HEK293 (cell line): ENCODE measurements around the gene ABLIM2.
A peak's percentile ranks its signal among the peaks of the same experiment; 100 is the strongest.

Experiments used
- CTCF ChIA-PET: fragments of 350-600 bp; formaldehyde crosslinking; extraction: SDS; loops from one replicate; lab custom pipeline; 2021; ENCODE audit warnings: antibody characterized with exemption; lab: Yijun Ruan, JAX
- POLR2A ChIA-PET: fragments of 300-600 bp; formaldehyde crosslinking; extraction: SDS; loops from one replicate; lab custom pipeline; 2020; ENCODE audit warnings: antibody characterized with exemption, inconsistent platforms; lab: Yijun Ruan, JAX
- H3K27ac ChIP-seq: fragments of 200-500 bp; sonication (Bioruptor generic); 2 replicates; pipeline ENCODE4 v1.5.1; 2014; ENCODE audit warnings: low read depth, low read length, control low read depth, inconsistent platforms; ENCODE audit errors: extremely low read depth
- H3K36me3 ChIP-seq, 2 experiments: fragments of 200-500 bp in 1 of 2; sonication (Bioruptor generic) in 1 of 2; 1 replicate in 1 of 2; 2 replicates in 1 of 2; pipeline ENCODE4 v1.5.1; 2014 to 2017; ENCODE audit warnings: inconsistent platforms in 2 of 2, low read length in 2 of 2; ENCODE audit not compliant: control insufficient read depth in 2 of 2, insufficient read depth in 1 of 2
- H3K4me1 ChIP-seq: fragments of 200-500 bp; sonication (Bioruptor generic); 2 replicates; pipeline ENCODE4 v1.5.1; 2014; ENCODE audit warnings: mild to moderate bottlenecking, low read length, inconsistent platforms; ENCODE audit not compliant: control insufficient read depth, insufficient read depth
- H3K4me3 ChIP-seq: 2 replicates; pipeline ENCODE4 v1.5.1; 2011; ENCODE audit warnings: low read depth, mild to moderate bottlenecking, control low read depth, low read length, moderate library complexity
- H3K9me3 ChIP-seq: fragments of 200-500 bp; sonication (Bioruptor generic); 2 replicates; pipeline ENCODE4 v1.5.1; 2014; ENCODE audit warnings: low read depth, low read length, inconsistent platforms; ENCODE audit not compliant: control insufficient read depth, insufficient read depth
- BCL11B ChIP-seq: fragments of 450-650 bp; formaldehyde crosslinking; IDR thresholded peaks from 2 replicates; pipeline ENCODE4 v1.5.1; 2016; ENCODE audit warnings: low read depth, missing biosample characterization, missing genetic modification characterization
- IKZF3 ChIP-seq: fragments of 450-650 bp; IDR thresholded peaks from 2 replicates; pipeline ENCODE4 v1.5.0; 2018; ENCODE audit warnings: missing biosample characterization, mild to moderate bottlenecking, missing genetic modification characterization, moderate library complexity
- KLF10 ChIP-seq: fragments of 450-650 bp; IDR thresholded peaks from 2 replicates; pipeline ENCODE4 v1.5.1; 2018; ENCODE audit warnings: missing biosample characterization, mild to moderate bottlenecking, missing genetic modification characterization
- KLF7 ChIP-seq: fragments of 450-650 bp; formaldehyde crosslinking; IDR thresholded peaks from 2 replicates; pipeline ENCODE4 v1.5.1; 2016; ENCODE audit warnings: missing biosample characterization, missing genetic modification characterization, borderline replicate concordance
- KLF9 ChIP-seq: fragments of 450-650 bp; formaldehyde crosslinking; IDR thresholded peaks from 2 replicates; pipeline ENCODE4 v1.5.1; 2016; ENCODE audit warnings: missing biosample characterization, missing genetic modification characterization, low read depth
- OVOL3 ChIP-seq: fragments of 450-650 bp; formaldehyde crosslinking; IDR thresholded peaks from 2 replicates; pipeline ENCODE4 v1.5.1; 2016; ENCODE audit warnings: missing biosample characterization, missing genetic modification characterization
- TRIM28 ChIP-seq: IDR thresholded peaks from 2 replicates; pipeline ENCODE4 v1.6.1; 2011; ENCODE audit warnings: low read length, control low read depth, borderline replicate concordance
- ZBTB17 ChIP-seq: fragments of 450-650 bp; formaldehyde crosslinking; IDR thresholded peaks from 2 replicates; pipeline ENCODE4 v1.5.1; 2016; ENCODE audit warnings: missing biosample characterization, missing genetic modification characterization
- ZBTB7A ChIP-seq: fragments of 450-650 bp; formaldehyde crosslinking; IDR thresholded peaks from 2 replicates; pipeline ENCODE4 v1.5.1; 2016; ENCODE audit warnings: low read depth, missing biosample characterization, missing genetic modification characterization
- ZFP3 ChIP-seq: fragments of 450-650 bp; formaldehyde crosslinking; IDR thresholded peaks from 2 replicates; pipeline ENCODE4 v1.5.1; 2016; ENCODE audit warnings: low read depth, missing biosample characterization, missing genetic modification characterization
- ZFP41 ChIP-seq: fragments of 450-650 bp; formaldehyde crosslinking; IDR thresholded peaks from 2 replicates; pipeline ENCODE4 v1.5.1; 2016; ENCODE audit warnings: missing biosample characterization, missing genetic modification characterization, borderline replicate concordance
- ZNF10 ChIP-seq: fragments of 450-650 bp; formaldehyde crosslinking; IDR thresholded peaks from 2 replicates; pipeline ENCODE4 v1.5.1; 2017; ENCODE audit warnings: missing biosample characterization, missing genetic modification characterization
- ZNF121 ChIP-seq: fragments of 450-650 bp; formaldehyde crosslinking; IDR thresholded peaks from 2 replicates; pipeline ENCODE4 v1.5.1; 2016; ENCODE audit warnings: missing biosample characterization, missing genetic modification characterization
- ZNF16 ChIP-seq: fragments of 450-650 bp; formaldehyde crosslinking; IDR thresholded peaks from 2 replicates; pipeline ENCODE4 v1.5.1; 2016; ENCODE audit warnings: low read depth, missing biosample characterization, missing genetic modification characterization
- ZNF175 ChIP-seq: fragments of 450-650 bp; formaldehyde crosslinking; IDR thresholded peaks from 2 replicates; pipeline ENCODE4 v1.5.1; 2016; ENCODE audit warnings: missing biosample characterization, missing genetic modification characterization
- ZNF211 ChIP-seq: fragments of 450-650 bp; formaldehyde crosslinking; IDR thresholded peaks from 2 replicates; pipeline ENCODE4 v1.5.1; 2016; ENCODE audit warnings: low read depth, missing biosample characterization, missing genetic modification characterization
- ZNF274 ChIP-seq, 2 experiments: fragments of 200-500 bp in 1 of 2; fragments of 450-650 bp in 1 of 2; sonication (Bioruptor generic) in 1 of 2; formaldehyde crosslinking in 1 of 2; IDR thresholded peaks; 2 replicates each; pipeline versions ENCODE4 v1.5.1 to v1.6.1; 2014 to 2016; ENCODE audit warnings: borderline replicate concordance in 1 of 2, inconsistent platforms in 1 of 2, low read length in 1 of 2, missing biosample characterization in 1 of 2, missing genetic modification characterization in 1 of 2
- ZNF366 ChIP-seq: fragments of 450-650 bp; formaldehyde crosslinking; conservative IDR thresholded peaks from 2 replicates; pipeline ENCODE4 v1.5.1; 2016; ENCODE audit warnings: missing biosample characterization, missing genetic modification characterization
- ZNF404 ChIP-seq: fragments of 450-650 bp; formaldehyde crosslinking; IDR thresholded peaks from 2 replicates; pipeline ENCODE4 v1.5.1; 2017; ENCODE audit warnings: missing biosample characterization, missing genetic modification characterization
- ZNF768 ChIP-seq: fragments of 450-650 bp; formaldehyde crosslinking; IDR thresholded peaks from 2 replicates; pipeline ENCODE4 v1.5.1; 2018; ENCODE audit warnings: missing biosample characterization, mild to moderate bottlenecking, missing genetic modification characterization
- ZNF791 ChIP-seq: fragments of 450-650 bp; formaldehyde crosslinking; IDR thresholded peaks from 2 replicates; pipeline ENCODE4 v1.5.1; 2016; ENCODE audit warnings: missing biosample characterization, missing genetic modification characterization
- ZNF843 ChIP-seq: fragments of 450-650 bp; formaldehyde crosslinking; IDR thresholded peaks from 2 replicates; pipeline ENCODE4 v1.5.1; 2016; ENCODE audit warnings: missing biosample characterization, missing genetic modification characterization
- TF ChIP-seq, protein P1 (sequence below): fragments of 450-650 bp; formaldehyde crosslinking; IDR thresholded peaks from 2 replicates; pipeline ENCODE4 v1.5.1; 2016; ENCODE audit warnings: missing biosample characterization, missing genetic modification characterization
- TF ChIP-seq, protein P2 (sequence below): fragments of 450-650 bp; formaldehyde crosslinking; IDR thresholded peaks from 2 replicates; pipeline ENCODE4 v1.5.1; 2016; ENCODE audit warnings: missing biosample characterization, missing genetic modification characterization, low read depth
- TF ChIP-seq, protein P3 (sequence below): fragments of 450-650 bp; formaldehyde crosslinking; IDR thresholded peaks from 2 replicates; pipeline ENCODE4 v1.5.1; 2016; ENCODE audit warnings: missing biosample characterization, missing genetic modification characterization

Gene ABLIM2

DNA sequence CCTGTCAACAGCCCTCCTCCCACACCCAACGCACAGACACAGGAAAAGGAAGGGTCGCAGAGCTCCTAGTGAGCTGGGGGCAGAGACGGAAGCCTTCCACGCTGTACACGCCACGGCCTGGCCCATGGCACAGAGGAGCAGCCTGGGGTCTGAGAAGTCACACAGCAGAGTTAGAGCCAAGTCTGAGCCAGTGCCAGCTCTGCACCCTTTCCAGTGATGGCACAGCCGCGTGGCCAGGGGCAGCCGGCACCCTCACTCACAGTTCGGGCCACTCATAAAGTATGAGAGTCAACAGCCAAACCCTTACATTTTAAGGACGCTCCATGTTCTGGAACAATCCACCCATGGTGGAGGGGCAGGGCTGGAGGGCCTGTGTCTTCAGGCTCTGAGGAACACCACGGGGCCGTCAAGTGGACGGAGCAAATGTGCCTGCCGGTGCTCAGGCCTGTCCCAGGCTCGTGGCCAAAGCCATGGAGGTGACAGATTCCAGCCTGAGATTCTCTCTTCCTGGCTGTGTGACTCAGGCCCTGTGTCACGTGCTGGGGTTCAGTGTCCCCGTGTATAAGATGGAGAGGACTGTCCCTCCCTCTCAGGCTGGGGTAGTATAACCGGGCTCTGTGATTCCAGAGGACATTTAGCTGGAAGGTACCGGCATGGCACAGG, 91.2 kb downstream of the ABLIM2 start:
- Histone ChIP-seq H3K4me3 (no peak overlapping the region), H3K36me3 (no peaks in the 10 kb centered on the region), H3K27ac (no peak overlapping the region), H3K4me1 (no peaks in the 10 kb centered on the region), H3K9me3 (no peaks in the 10 kb centered on the region)
- TF ChIP-seq ZBTB17 (tag by site-specific recombination) (no peak), ZNF843 (no peak)
- CTCF ChIA-PET: no interaction called here
- POLR2A ChIA-PET: interaction anchor here (0.7 kb wide), 1 partner anchor 17 kb away, joined by 3 read pairs; no protein-coding TSS in a partner anchor

DNA sequence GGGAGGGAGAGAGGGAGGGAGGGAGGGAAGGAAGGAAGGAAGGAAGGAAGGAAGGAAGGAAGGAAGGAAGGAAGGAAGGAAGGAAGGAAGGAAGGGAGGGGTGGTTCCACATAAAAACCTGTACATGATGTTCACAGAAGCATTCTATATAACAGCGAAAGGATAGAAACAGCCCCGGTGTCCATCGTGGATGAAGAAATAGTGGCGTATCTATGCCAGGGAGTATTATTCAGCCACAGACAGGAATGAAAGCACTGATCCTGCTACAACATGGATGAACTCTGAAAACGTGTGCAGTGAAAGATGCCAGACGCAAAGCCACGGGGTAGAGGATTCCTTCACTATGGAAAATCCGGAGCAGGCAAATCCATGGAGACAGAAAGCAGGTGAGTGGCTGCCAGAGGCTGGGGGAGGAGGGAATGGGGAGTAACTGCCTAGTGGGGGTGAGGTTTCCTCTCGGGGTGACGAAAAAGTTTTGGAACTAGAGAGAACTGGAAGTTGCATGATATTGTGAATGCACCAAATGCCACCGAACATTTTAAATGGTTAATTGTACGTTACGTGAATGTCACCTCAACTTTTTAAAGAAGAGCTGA, 92.2 kb downstream of the ABLIM2 start:
- CTCF ChIA-PET: no interaction called here
- POLR2A ChIA-PET: interaction anchor here (0.7 kb wide), 1 partner anchor 16 kb away, joined by 3 read pairs; no protein-coding TSS in a partner anchor
- TF ChIP-seq OVOL3 (no peak), KLF7 (tag by site-specific recombination) (no peak), IKZF3 (no peak), KLF10 (tag by site-specific recombination) (no peak), ZFP3 (tag by site-specific recombination) (no peak), ZNF16 (no peak), ZNF366 (tag by site-specific recombination) (no peak), ZFP41 (tag by site-specific recombination) (no peak), ZNF10 (no peak), ZNF404 (tag by site-specific recombination) (no peak), ZNF121 (tag by site-specific recombination) (no peak), ZNF791 (tag by site-specific recombination) (no peak), ZNF843 (no peak)
- TF ChIP-seq, protein P1, sequence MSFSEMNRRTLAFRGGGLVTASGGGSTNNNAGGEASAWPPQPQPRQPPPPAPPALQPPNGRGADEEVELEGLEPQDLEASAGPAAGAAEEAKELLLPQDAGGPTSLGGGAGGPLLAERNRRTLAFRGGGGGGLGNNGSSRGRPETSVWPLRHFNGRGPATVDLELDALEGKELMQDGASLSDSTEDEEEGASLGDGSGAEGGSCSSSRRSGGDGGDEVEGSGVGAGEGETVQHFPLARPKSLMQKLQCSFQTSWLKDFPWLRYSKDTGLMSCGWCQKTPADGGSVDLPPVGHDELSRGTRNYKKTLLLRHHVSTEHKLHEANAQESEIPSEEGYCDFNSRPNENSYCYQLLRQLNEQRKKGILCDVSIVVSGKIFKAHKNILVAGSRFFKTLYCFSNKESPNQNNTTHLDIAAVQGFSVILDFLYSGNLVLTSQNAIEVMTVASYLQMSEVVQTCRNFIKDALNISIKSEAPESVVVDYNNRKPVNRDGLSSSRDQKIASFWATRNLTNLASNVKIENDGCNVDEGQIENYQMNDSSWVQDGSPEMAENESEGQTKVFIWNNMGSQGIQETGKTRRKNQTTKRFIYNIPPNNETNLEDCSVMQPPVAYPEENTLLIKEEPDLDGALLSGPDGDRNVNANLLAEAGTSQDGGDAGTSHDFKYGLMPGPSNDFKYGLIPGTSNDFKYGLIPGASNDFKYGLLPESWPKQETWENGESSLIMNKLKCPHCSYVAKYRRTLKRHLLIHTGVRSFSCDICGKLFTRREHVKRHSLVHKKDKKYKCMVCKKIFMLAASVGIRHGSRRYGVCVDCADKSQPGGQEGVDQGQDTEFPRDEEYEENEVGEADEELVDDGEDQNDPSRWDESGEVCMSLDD (tag by site-specific recombination): no peak
- TF ChIP-seq, protein P2, sequence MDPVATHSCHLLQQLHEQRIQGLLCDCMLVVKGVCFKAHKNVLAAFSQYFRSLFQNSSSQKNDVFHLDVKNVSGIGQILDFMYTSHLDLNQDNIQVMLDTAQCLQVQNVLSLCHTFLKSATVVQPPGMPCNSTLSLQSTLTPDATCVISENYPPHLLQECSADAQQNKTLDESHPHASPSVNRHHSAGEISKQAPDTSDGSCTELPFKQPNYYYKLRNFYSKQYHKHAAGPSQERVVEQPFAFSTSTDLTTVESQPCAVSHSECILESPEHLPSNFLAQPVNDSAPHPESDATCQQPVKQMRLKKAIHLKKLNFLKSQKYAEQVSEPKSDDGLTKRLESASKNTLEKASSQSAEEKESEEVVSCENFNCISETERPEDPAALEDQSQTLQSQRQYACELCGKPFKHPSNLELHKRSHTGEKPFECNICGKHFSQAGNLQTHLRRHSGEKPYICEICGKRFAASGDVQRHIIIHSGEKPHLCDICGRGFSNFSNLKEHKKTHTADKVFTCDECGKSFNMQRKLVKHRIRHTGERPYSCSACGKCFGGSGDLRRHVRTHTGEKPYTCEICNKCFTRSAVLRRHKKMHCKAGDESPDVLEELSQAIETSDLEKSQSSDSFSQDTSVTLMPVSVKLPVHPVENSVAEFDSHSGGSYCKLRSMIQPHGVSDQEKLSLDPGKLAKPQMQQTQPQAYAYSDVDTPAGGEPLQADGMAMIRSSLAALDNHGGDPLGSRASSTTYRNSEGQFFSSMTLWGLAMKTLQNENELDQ: no peak
- H3K27ac ChIP-seq: no peak overlapping the region
- H3K9me3 ChIP-seq: no peaks in the 10 kb centered on the region
- H3K4me1 ChIP-seq: no peaks in the 10 kb centered on the region
- no peaks in the 10 kb centered on the region for H3K36me3 ChIP-seq
- no peak overlapping the region for H3K4me3 ChIP-seq

DNA sequence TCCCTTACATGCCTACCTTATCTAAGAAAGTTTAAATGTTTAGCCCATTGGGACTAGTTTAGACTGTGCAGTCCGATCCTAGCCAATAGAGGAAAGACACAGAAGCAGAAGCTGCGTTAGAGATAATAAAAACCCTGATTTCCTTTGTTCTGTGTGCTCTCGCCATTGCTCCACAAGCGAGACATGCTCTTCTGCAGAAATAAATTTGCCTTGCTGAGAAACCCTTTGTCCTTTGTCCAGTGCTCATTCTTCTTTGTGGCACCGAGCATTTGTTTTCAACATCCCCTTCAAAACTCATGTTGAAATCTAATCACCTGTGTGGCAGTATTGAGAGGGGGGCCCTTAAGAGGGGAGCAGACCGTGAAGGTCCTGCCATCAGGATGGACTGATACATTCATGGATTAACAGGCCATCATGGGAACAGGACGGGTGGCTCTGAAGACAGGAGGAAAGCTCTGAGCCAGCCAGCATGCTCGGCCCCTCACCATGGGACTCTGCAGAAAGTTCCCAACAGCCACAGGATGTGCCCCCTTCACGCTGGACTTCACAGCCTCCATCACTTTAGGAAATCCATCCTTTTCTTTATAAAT, 94.5 kb downstream of the ABLIM2 start:
- H3K36me3 ChIP-seq: no peaks in the 10 kb centered on the region
- H3K4me1 ChIP-seq: no peaks in the 10 kb centered on the region
- CTCF ChIA-PET: no interaction called here
- no peak overlapping the region for H3K4me3 ChIP-seq
- POLR2A ChIA-PET: no interaction called here
- no peak overlapping the region for H3K27ac ChIP-seq
- no peaks in the 10 kb centered on the region for H3K9me3 ChIP-seq
- peak; percentile 99; the same call in 1 of the 2 replicates for TF ChIP-seq TRIM28
- TF ChIP-seq ZNF768: no peak
- TF ChIP-seq BCL11B (tag by site-specific recombination): no peak
- TF ChIP-seq, protein P3, sequence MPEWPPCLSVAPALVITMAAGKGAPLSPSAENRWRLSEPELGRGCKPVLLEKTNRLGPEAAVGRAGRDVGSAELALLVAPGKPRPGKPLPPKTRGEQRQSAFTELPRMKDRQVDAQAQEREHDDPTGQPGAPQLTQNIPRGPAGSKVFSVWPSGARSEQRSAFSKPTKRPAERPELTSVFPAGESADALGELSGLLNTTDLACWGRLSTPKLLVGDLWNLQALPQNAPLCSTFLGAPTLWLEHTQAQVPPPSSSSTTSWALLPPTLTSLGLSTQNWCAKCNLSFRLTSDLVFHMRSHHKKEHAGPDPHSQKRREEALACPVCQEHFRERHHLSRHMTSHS (tag by site-specific recombination): no peak
- no peak for TF ChIP-seq KLF9 (tag by site-specific recombination)
- TF ChIP-seq ZNF211 (tag by site-specific recombination): no peak
- no peak for TF ChIP-seq ZNF274 (IDR thresholded peaks at IDR 0.05; ENCODE audit: low read length)
- TF ChIP-seq ZNF274 (tag by site-specific recombination; IDR thresholded peaks at IDR 0.05; ENCODE audit: borderline replicate concordance): no peak
- no peak for TF ChIP-seq ZBTB7A (tag by site-specific recombination)
- TF ChIP-seq ZNF175 (tag by site-specific recombination): no peak
